ENCODE data around the gene ARL3.

- no peak for TF ChIP-seq MAX (IDR thresholded peaks at IDR 0.05; ENCODE audit: low read depth, low read length)
- no peak for TF ChIP-seq POLR2A (IDR thresholded peaks at IDR 0.05; ENCODE audit: extremely low read depth, insufficient read length)
- TF ChIP-seq, protein P1, sequence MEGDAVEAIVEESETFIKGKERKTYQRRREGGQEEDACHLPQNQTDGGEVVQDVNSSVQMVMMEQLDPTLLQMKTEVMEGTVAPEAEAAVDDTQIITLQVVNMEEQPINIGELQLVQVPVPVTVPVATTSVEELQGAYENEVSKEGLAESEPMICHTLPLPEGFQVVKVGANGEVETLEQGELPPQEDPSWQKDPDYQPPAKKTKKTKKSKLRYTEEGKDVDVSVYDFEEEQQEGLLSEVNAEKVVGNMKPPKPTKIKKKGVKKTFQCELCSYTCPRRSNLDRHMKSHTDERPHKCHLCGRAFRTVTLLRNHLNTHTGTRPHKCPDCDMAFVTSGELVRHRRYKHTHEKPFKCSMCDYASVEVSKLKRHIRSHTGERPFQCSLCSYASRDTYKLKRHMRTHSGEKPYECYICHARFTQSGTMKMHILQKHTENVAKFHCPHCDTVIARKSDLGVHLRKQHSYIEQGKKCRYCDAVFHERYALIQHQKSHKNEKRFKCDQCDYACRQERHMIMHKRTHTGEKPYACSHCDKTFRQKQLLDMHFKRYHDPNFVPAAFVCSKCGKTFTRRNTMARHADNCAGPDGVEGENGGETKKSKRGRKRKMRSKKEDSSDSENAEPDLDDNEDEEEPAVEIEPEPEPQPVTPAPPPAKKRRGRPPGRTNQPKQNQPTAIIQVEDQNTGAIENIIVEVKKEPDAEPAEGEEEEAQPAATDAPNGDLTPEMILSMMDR (IDR thresholded peaks at IDR 0.05; ENCODE audit: low read depth, low read length): no peak
- TF ChIP-seq MYC (IDR thresholded peaks at IDR 0.05; ENCODE audit: low read depth, low read length): no peak
Measured at GRCh38 chr10:102701272-102701671, 12.9 kb downstream of the ARL3 start.

Measured in NB4 (cell line).